GM20431 (cell line): Measurements from ENCODE around the gene CTAGE15.
"Not testable (repeated sequence)": the region's sequence is repeated elsewhere in the genome, so short reads cannot be mapped to it uniquely, and the experiment has no call there.

Experiments
- in situ Hi-C: fragments of 300-500 bp; cut with MseI, MboI; formaldehyde crosslinking; loops from one replicate; pipeline ENCODE4 v1.15.0; 2020; ENCODE audit warnings: low sequenced_read_pairs; ENCODE audit not compliant: unreplicated experiment

CTAGE15 gene

GRCh38 chr7:143622130-143622529 lies 50.5 kb downstream of the CTAGE15 start:
- in situ Hi-C loops: not testable (repeated sequence)
